Measurements from ENCODE around the gene ADD1.

The ADD1 gene

GRCh38 chr4:2866160-2866861 is 22.7 kb downstream of the ADD1 start:
- DNase-seq (ENCODE audit: low read depth, low spot score) = no peak
- WGBS (ENCODE audit: insufficient coverage, insufficient read length) = no CpG with 5 or more reads among the region's 10 CpGs

GRCh38 chr4:2866891-2867290 is 23.2 kb downstream of the ADD1 start:
- Histone ChIP-seq H3K9me3 (ENCODE audit: control insufficient read depth, insufficient read depth, low read length) (no peaks in the 10 kb centered on the region), H3K4me1 (ENCODE audit: control insufficient read depth, insufficient read depth, low read length) (peaks cover 13% of the 10 kb centered on the region), H3K4me3 (ENCODE audit: low read length) (no peak overlapping the region), H3K36me3 (ENCODE audit: control insufficient read depth, insufficient read depth, low read length) (no peaks in the 10 kb centered on the region), H3K27ac (ENCODE audit: low read length) (no peak overlapping the region), H3K27me3 (ENCODE audit: control insufficient read depth, insufficient read depth, low read length) (no peaks in the 10 kb centered on the region)
- DNase-seq (ENCODE audit: low read depth, low spot score) = no peak
- WGBS (ENCODE audit: insufficient coverage, insufficient read length) = no CpG with 5 or more reads among the region's 5 CpGs

More at GRCh38 chr4:2866160-2866861, 22.7 kb downstream of the ADD1 start:
- no peaks in the 10 kb centered on the region for H3K27me3 ChIP-seq (ENCODE audit: control insufficient read depth, insufficient read depth, low read length)
- no peak overlapping the region for H3K27ac ChIP-seq (ENCODE audit: low read length)
- no peaks in the 10 kb centered on the region for H3K9me3 ChIP-seq (ENCODE audit: control insufficient read depth, insufficient read depth, low read length)
- no peak overlapping the region for H3K4me3 ChIP-seq (ENCODE audit: low read length)
- peaks cover 13% of the 10 kb centered on the region for H3K4me1 ChIP-seq (ENCODE audit: control insufficient read depth, insufficient read depth, low read length)
- no peaks in the 10 kb centered on the region for H3K36me3 ChIP-seq (ENCODE audit: control insufficient read depth, insufficient read depth, low read length)

GRCh38 chr4:2867758-2868491 is 24.3 kb downstream of the ADD1 start:
- H3K27me3 ChIP-seq (ENCODE audit: control insufficient read depth, insufficient read depth, low read length) = no peaks in the 10 kb centered on the region
- H3K36me3 ChIP-seq (ENCODE audit: control insufficient read depth, insufficient read depth, low read length) = no peaks in the 10 kb centered on the region
- no peak overlapping the region for H3K27ac ChIP-seq (ENCODE audit: low read length)
- no CpG with 5 or more reads among the region's 10 CpGs for WGBS (ENCODE audit: insufficient coverage, insufficient read length)
- no peak overlapping the region for H3K4me3 ChIP-seq (ENCODE audit: low read length)
- H3K9me3 ChIP-seq (ENCODE audit: control insufficient read depth, insufficient read depth, low read length) = no peaks in the 10 kb centered on the region
- no peak for DNase-seq (ENCODE audit: low read depth, low spot score)
- peaks cover 6% of the 10 kb centered on the region; the same call in 1 of the 2 replicates for H3K4me1 ChIP-seq (ENCODE audit: control insufficient read depth, insufficient read depth, low read length)

GRCh38 chr4:2868877-2869487 is 25.3 kb downstream of the ADD1 start:
- no peaks in the 10 kb centered on the region for H3K9me3 ChIP-seq (ENCODE audit: control insufficient read depth, insufficient read depth, low read length)
- H3K4me3 ChIP-seq (ENCODE audit: low read length) = no peak overlapping the region
- H3K36me3 ChIP-seq (ENCODE audit: control insufficient read depth, insufficient read depth, low read length) = no peaks in the 10 kb centered on the region
- no CpG with 5 or more reads among the region's 12 CpGs for WGBS (ENCODE audit: insufficient coverage, insufficient read length)
- no peaks in the 10 kb centered on the region for H3K27me3 ChIP-seq (ENCODE audit: control insufficient read depth, insufficient read depth, low read length)
- peaks cover 6% of the 10 kb centered on the region; the same call in 1 of the 2 replicates for H3K4me1 ChIP-seq (ENCODE audit: control insufficient read depth, insufficient read depth, low read length)
- no peak overlapping the region for H3K27ac ChIP-seq (ENCODE audit: low read length)
- DNase-seq (ENCODE audit: low read depth, low spot score) = no peak

GRCh38 chr4:2869659-2870058 is 26.0 kb downstream of the ADD1 start:
- Histone ChIP-seq H3K4me1 (ENCODE audit: control insufficient read depth, insufficient read depth, low read length) (peaks cover 6% of the 10 kb centered on the region; the same call in 1 of the 2 replicates), H3K27ac (ENCODE audit: low read length) (no peak overlapping the region)

GRCh38 chr4:2870082-2870481 is 26.4 kb downstream of the ADD1 start:
- Histone ChIP-seq H3K27me3 (ENCODE audit: control insufficient read depth, insufficient read depth, low read length) (no peaks in the 10 kb centered on the region), H3K36me3 (ENCODE audit: control insufficient read depth, insufficient read depth, low read length) (no peaks in the 10 kb centered on the region), H3K9me3 (ENCODE audit: control insufficient read depth, insufficient read depth, low read length) (no peaks in the 10 kb centered on the region), H3K4me3 (ENCODE audit: low read length) (no peak overlapping the region), H3K4me1 (ENCODE audit: control insufficient read depth, insufficient read depth, low read length) (peaks cover 6% of the 10 kb centered on the region; the same call in 1 of the 2 replicates), H3K27ac (ENCODE audit: low read length) (no peak overlapping the region)
- no CpG with 5 or more reads among the region's 2 CpGs for WGBS (ENCODE audit: insufficient coverage, insufficient read length)
- DNase-seq (ENCODE audit: low read depth, low spot score) = no peak

More at GRCh38 chr4:2869659-2870058, 26.0 kb downstream of the ADD1 start:
- H3K36me3 ChIP-seq (ENCODE audit: control insufficient read depth, insufficient read depth, low read length) = no peaks in the 10 kb centered on the region
- H3K9me3 ChIP-seq (ENCODE audit: control insufficient read depth, insufficient read depth, low read length) = no peaks in the 10 kb centered on the region
- DNase-seq (ENCODE audit: low read depth, low spot score) = no peak
- no CpG with 5 or more reads among the region's 6 CpGs for WGBS (ENCODE audit: insufficient coverage, insufficient read length)
- no peaks in the 10 kb centered on the region for H3K27me3 ChIP-seq (ENCODE audit: control insufficient read depth, insufficient read depth, low read length)
- H3K4me3 ChIP-seq (ENCODE audit: low read length) = no peak overlapping the region

GRCh38 chr4:2871466-2871865 is 27.8 kb downstream of the ADD1 start:
- WGBS (ENCODE audit: insufficient coverage, insufficient read length) = no CpG with 5 or more reads among the region's 4 CpGs
- Histone ChIP-seq H3K27me3 (ENCODE audit: control insufficient read depth, insufficient read depth, low read length) (no peaks in the 10 kb centered on the region), H3K9me3 (ENCODE audit: control insufficient read depth, insufficient read depth, low read length) (no peaks in the 10 kb centered on the region), H3K27ac (ENCODE audit: low read length) (no peak overlapping the region), H3K4me1 (ENCODE audit: control insufficient read depth, insufficient read depth, low read length) (peaks cover 6% of the 10 kb centered on the region; the same call in 1 of the 2 replicates), H3K36me3 (ENCODE audit: control insufficient read depth, insufficient read depth, low read length) (no peaks in the 10 kb centered on the region), H3K4me3 (ENCODE audit: low read length) (no peak overlapping the region)
- DNase-seq (ENCODE audit: low read depth, low spot score) = no peak

- no peaks in the 10 kb centered on the region for H3K27me3 ChIP-seq (ENCODE audit: control insufficient read depth, insufficient read depth, low read length)
- no peak overlapping the region for H3K4me3 ChIP-seq (ENCODE audit: low read length)
- WGBS (ENCODE audit: insufficient coverage, insufficient read length) = no CpG with 5 or more reads among the region's 2 CpGs
- H3K4me1 ChIP-seq (ENCODE audit: control insufficient read depth, insufficient read depth, low read length) = peaks cover 6% of the 10 kb centered on the region; the same call in 1 of the 2 replicates
- no peaks in the 10 kb centered on the region for H3K9me3 ChIP-seq (ENCODE audit: control insufficient read depth, insufficient read depth, low read length)
- no peaks in the 10 kb centered on the region for H3K36me3 ChIP-seq (ENCODE audit: control insufficient read depth, insufficient read depth, low read length)
- no peak for DNase-seq (ENCODE audit: low read depth, low spot score)
- no peak overlapping the region for H3K27ac ChIP-seq (ENCODE audit: low read length)
Observed at GRCh38 chr4:2871911-2872310, 28.3 kb downstream of the ADD1 start.

GRCh38 chr4:2873329-2873728 is 29.7 kb downstream of the ADD1 start:
- Histone ChIP-seq H3K4me1 (ENCODE audit: control insufficient read depth, insufficient read depth, low read length) (peaks cover 2% of the 10 kb centered on the region; the same call in 1 of the 2 replicates), H3K36me3 (ENCODE audit: control insufficient read depth, insufficient read depth, low read length) (no peaks in the 10 kb centered on the region), H3K4me3 (ENCODE audit: low read length) (no peak overlapping the region), H3K27ac (ENCODE audit: low read length) (no peak overlapping the region), H3K27me3 (ENCODE audit: control insufficient read depth, insufficient read depth, low read length) (no peaks in the 10 kb centered on the region), H3K9me3 (ENCODE audit: control insufficient read depth, insufficient read depth, low read length) (no peaks in the 10 kb centered on the region)
- no peak for DNase-seq (ENCODE audit: low read depth, low spot score)
- whole genome bisulfite sequencing (ENCODE audit: insufficient coverage, insufficient read length) = no CpG with 5 or more reads among the region's 1 CpG

GRCh38 chr4:2874861-2875260 is 31.2 kb downstream of the ADD1 start:
- WGBS (ENCODE audit: insufficient coverage, insufficient read length) = no CpG with 5 or more reads among the region's 7 CpGs

More at GRCh38 chr4:2874861-2875260, 31.2 kb downstream of the ADD1 start:
- Histone ChIP-seq H3K36me3 (ENCODE audit: control insufficient read depth, insufficient read depth, low read length) (no peaks in the 10 kb centered on the region), H3K27ac (ENCODE audit: low read length) (no peak overlapping the region), H3K4me3 (ENCODE audit: low read length) (no peak overlapping the region), H3K4me1 (ENCODE audit: control insufficient read depth, insufficient read depth, low read length) (no peaks in the 10 kb centered on the region), H3K9me3 (ENCODE audit: control insufficient read depth, insufficient read depth, low read length) (no peaks in the 10 kb centered on the region), H3K27me3 (ENCODE audit: control insufficient read depth, insufficient read depth, low read length) (no peaks in the 10 kb centered on the region)
- no peak for DNase-seq (ENCODE audit: low read depth, low spot score)

Measured in iPS DF 6.9 (cell line).